ENCODE measurements around the gene NLGN3. TPM values are rescaled to one million over a fixed set of nuclear protein-coding genes. Genes with fewer than 3 reads are reported as not detected.

The NLGN3 gene
- total and polyA plus RNA-seq, 2 donors (not counting 1 experiment from before 2014, with no cell fraction given), result 0.41 to 0.83 TPM

- DNase-seq (ENCODE audit: low read depth in 2 of 2), result no peak
- H2AFZ ChIP-seq (ENCODE audit: low read length), result no peak overlapping the region
- no peak overlapping the region for H3K4me2 ChIP-seq (ENCODE audit: extremely low read depth, insufficient read depth, low read length)
- no peaks in the 10 kb centered on the region for H4K20me1 ChIP-seq (ENCODE audit: control insufficient read depth, extremely low read depth, insufficient read depth, low read length)
- H3K9ac ChIP-seq (ENCODE audit: insufficient read depth, low read length), result no peak overlapping the region
- H3K36me3 ChIP-seq (ENCODE audit: control insufficient read depth, insufficient read depth, low read length), result no peaks in the 10 kb centered on the region
- no peaks in the 10 kb centered on the region for H3K4me1 ChIP-seq (ENCODE audit: control insufficient read depth, extremely low read depth, insufficient read depth, low read length)
- H3K27ac ChIP-seq (ENCODE audit: insufficient read depth, low read length), result no peak overlapping the region
- no peak overlapping the region for H3K4me3 ChIP-seq (replicated peaks in 1 of 4; ENCODE audit: control extremely low read depth in 1 of 4, insufficient read depth in 1 of 4, low read depth in 3 of 4, low read length in 4 of 4)
- TF ChIP-seq, protein P1, sequence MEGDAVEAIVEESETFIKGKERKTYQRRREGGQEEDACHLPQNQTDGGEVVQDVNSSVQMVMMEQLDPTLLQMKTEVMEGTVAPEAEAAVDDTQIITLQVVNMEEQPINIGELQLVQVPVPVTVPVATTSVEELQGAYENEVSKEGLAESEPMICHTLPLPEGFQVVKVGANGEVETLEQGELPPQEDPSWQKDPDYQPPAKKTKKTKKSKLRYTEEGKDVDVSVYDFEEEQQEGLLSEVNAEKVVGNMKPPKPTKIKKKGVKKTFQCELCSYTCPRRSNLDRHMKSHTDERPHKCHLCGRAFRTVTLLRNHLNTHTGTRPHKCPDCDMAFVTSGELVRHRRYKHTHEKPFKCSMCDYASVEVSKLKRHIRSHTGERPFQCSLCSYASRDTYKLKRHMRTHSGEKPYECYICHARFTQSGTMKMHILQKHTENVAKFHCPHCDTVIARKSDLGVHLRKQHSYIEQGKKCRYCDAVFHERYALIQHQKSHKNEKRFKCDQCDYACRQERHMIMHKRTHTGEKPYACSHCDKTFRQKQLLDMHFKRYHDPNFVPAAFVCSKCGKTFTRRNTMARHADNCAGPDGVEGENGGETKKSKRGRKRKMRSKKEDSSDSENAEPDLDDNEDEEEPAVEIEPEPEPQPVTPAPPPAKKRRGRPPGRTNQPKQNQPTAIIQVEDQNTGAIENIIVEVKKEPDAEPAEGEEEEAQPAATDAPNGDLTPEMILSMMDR (conservative IDR thresholded peaks at IDR 0.05 in 1 of 2, IDR thresholded peaks at IDR 0.05 in 1 of 2; ENCODE audit: low read depth in 1 of 2, low read length in 2 of 2), result no peak
- H3K9me3 ChIP-seq (ENCODE audit: control insufficient read depth, insufficient read depth, low read depth, low read length), result no peaks in the 10 kb centered on the region
- no peaks in the 10 kb centered on the region for H3K27me3 ChIP-seq (ENCODE audit: control insufficient read depth, insufficient read depth, low read length)
- no peaks in the 10 kb centered on the region for H3K79me2 ChIP-seq (ENCODE audit: control insufficient read depth, insufficient read depth, low read length)
These were observed 71.8 kb downstream of the NLGN3 start for GRCh38 chrX:71216485-71216884.

DNA sequence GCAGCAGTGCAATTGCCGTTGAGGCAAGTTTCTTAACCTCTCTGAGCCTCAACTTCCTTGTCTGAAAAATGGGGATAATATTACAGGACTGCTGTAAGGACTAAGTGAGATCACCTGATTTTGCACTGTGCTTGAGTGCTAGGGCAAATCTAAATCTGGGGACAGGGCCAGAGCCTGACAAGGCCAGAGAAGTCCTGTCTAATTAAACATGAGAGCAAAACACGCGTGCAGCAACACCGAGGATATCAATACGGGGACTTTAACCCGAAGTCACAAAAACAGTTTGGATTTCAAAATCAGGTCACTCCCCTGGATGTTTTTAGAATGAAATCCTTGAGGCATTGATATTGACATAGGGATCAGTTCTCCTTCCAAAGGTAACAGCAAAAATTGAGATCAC lies 72.7 kb downstream of the NLGN3 start:
- H3K27ac ChIP-seq (ENCODE audit: insufficient read depth, low read length), result no peak overlapping the region
- no peaks in the 10 kb centered on the region for H4K20me1 ChIP-seq (ENCODE audit: control insufficient read depth, extremely low read depth, insufficient read depth, low read length)
- H3K9me3 ChIP-seq (ENCODE audit: control insufficient read depth, insufficient read depth, low read depth, low read length), result no peaks in the 10 kb centered on the region
- H3K36me3 ChIP-seq (ENCODE audit: control insufficient read depth, insufficient read depth, low read length), result no peaks in the 10 kb centered on the region
- H3K27me3 ChIP-seq (ENCODE audit: control insufficient read depth, insufficient read depth, low read length), result no peaks in the 10 kb centered on the region
- no peaks in the 10 kb centered on the region for H3K4me1 ChIP-seq (ENCODE audit: control insufficient read depth, extremely low read depth, insufficient read depth, low read length)
- H2AFZ ChIP-seq (ENCODE audit: low read length), result no peak overlapping the region
- no peak for DNase-seq (ENCODE audit: low read depth in 2 of 2)
- no peak overlapping the region for H3K9ac ChIP-seq (ENCODE audit: insufficient read depth, low read length)
- no peak overlapping the region for H3K4me3 ChIP-seq (replicated peaks in 1 of 4; ENCODE audit: control extremely low read depth in 1 of 4, insufficient read depth in 1 of 4, low read depth in 3 of 4, low read length in 4 of 4)
- no peak overlapping the region for H3K4me2 ChIP-seq (ENCODE audit: extremely low read depth, insufficient read depth, low read length)
- no peaks in the 10 kb centered on the region for H3K79me2 ChIP-seq (ENCODE audit: control insufficient read depth, insufficient read depth, low read length)
- TF ChIP-seq, protein P1 (conservative IDR thresholded peaks at IDR 0.05 in 1 of 2, IDR thresholded peaks at IDR 0.05 in 1 of 2; ENCODE audit: low read depth in 1 of 2, low read length in 2 of 2), result no peak
- no peak for TF ChIP-seq EZH2 (IDR thresholded peaks at IDR 0.05; ENCODE audit: low read length, missing control alignments)

Other genes starting within 250 kb of the NLGN3 start
- under 0.01 TPM in 1 of 2 replicates, not detected in the other for gene TEX11, start 236.1 kb upstream of the NLGN3 start, total RNA-seq
- not detected in 2 replicates for gene TEX11, start 236.1 kb upstream of the NLGN3 start, polyA plus RNA-seq
- gene SLC7A3, start 213.7 kb upstream of the NLGN3 start, total RNA-seq, result not detected in 2 replicates
- 0.03 and 0.06 TPM in 2 replicates for gene SLC7A3, start 213.7 kb upstream of the NLGN3 start, polyA plus RNA-seq
- 50.3 and 80.8 TPM in 2 replicates for gene SNX12, start 76.5 kb upstream of the NLGN3 start, total RNA-seq
- 84.6 and 84.7 TPM in 2 replicates for gene SNX12, start 76.5 kb upstream of the NLGN3 start, polyA plus RNA-seq
- 6.9 and 7.4 TPM in 2 replicates for gene FOXO4, start 49.0 kb upstream of the NLGN3 start, total RNA-seq
- 1.5 and 2.3 TPM in 2 replicates for gene FOXO4, start 49.0 kb upstream of the NLGN3 start, polyA plus RNA-seq
- not detected in 2 replicates for gene CXorf65, start 38.1 kb upstream of the NLGN3 start, total RNA-seq
- gene CXorf65, start 38.1 kb upstream of the NLGN3 start, polyA plus RNA-seq, result not detected in 2 replicates
- not detected in 2 replicates for gene IL2RG, start 33.3 kb upstream of the NLGN3 start, total RNA-seq
- gene IL2RG, start 33.3 kb upstream of the NLGN3 start, polyA plus RNA-seq, result not detected in 2 replicates
- gene MED12, start 26.2 kb upstream of the NLGN3 start, total RNA-seq, result 17.5 and 33.2 TPM in 2 replicates
- 6.4 and 7.2 TPM in 2 replicates for gene MED12, start 26.2 kb upstream of the NLGN3 start, polyA plus RNA-seq
- not detected in 2 replicates for gene GJB1, start 78.4 kb downstream of the NLGN3 start, total RNA-seq
- not detected in 2 replicates for gene GJB1, start 78.4 kb downstream of the NLGN3 start, polyA plus RNA-seq
- gene ZMYM3, start 109.3 kb downstream of the NLGN3 start, total RNA-seq, result 9.2 and 16.8 TPM in 2 replicates
- 13.4 and 16.3 TPM in 2 replicates for gene ZMYM3, start 109.3 kb downstream of the NLGN3 start, polyA plus RNA-seq
- 316 and 355 TPM in 2 replicates for gene NONO, start 138.8 kb downstream of the NLGN3 start, total RNA-seq
- gene NONO, start 138.8 kb downstream of the NLGN3 start, polyA plus RNA-seq, result 165 and 291 TPM in 2 replicates
- 0.51 and 0.66 TPM in 2 replicates for gene ITGB1BP2, start 156.9 kb downstream of the NLGN3 start, total RNA-seq
- 0.62 and 1.8 TPM in 2 replicates for gene ITGB1BP2, start 156.9 kb downstream of the NLGN3 start, polyA plus RNA-seq
- 45.2 and 49.0 TPM in 2 replicates for gene TAF1, start 221.5 kb downstream of the NLGN3 start, total RNA-seq
- 15.4 and 19.3 TPM in 2 replicates for gene TAF1, start 221.5 kb downstream of the NLGN3 start, polyA plus RNA-seq

All from fibroblast of lung (primary cell).